Lower lobe of right lung (tissue), 2 donors: ENCODE measurements around the gene PRR29. TPM values are rescaled to one million over a fixed set of nuclear protein-coding genes. Genes with fewer than 3 reads are reported as not detected.

ENCODE experiments used
- ATAC-seq, 2 donors: fragments of 200-7000 bp; cut with Tn5 transposase; one replicate each; pipeline ENCODE4 v1.9.1; 2020 to 2022; ENCODE audit warnings: mild to moderate bottlenecking in 2 of 2, moderate library complexity in 2 of 2
- DNase-seq: peaks from one replicate; pipeline ENCODE4 v3.0.0-alpha.2; 2020
- H3K27ac ChIP-seq: fragments of 200-600 bp; one replicate; pipeline ENCODE4 v1.8.0; 2022
- H3K27me3 ChIP-seq: fragments of 200-600 bp; one replicate; pipeline ENCODE4 v1.8.0; 2022; ENCODE audit warnings: low read depth
- H3K36me3 ChIP-seq: fragments of 200-600 bp; one replicate; pipeline ENCODE4 v1.8.0; 2022; ENCODE audit warnings: mild to moderate bottlenecking
- H3K4me1 ChIP-seq: fragments of 200-600 bp; one replicate; pipeline ENCODE4 v1.8.0; 2022
- H3K4me3 ChIP-seq: fragments of 200-600 bp; one replicate; pipeline ENCODE4 v1.8.0; 2022; ENCODE audit warnings: mild to moderate bottlenecking
- H3K9me3 ChIP-seq: fragments of 200-600 bp; one replicate; pipeline ENCODE4 v1.8.0; 2022
- intact Hi-C: fragments of 100-400 bp; cut with DNase I; formaldehyde crosslinking; loops from one replicate; pipeline ENCODE4 v1.11.0; 2022
- total RNA-seq: library from RNA; stranded (reverse); fragmentation: NEBNext Ultra II Directional; extraction: Animal tissue kit (Norgen Biotek cat#: 25700); gene quantifications from one replicate; pipeline ENCODE4 v1.2.1, GENCODE V29; 2021
- TF ChIP-seq, protein P1 (sequence below): fragments of 200-600 bp; IDR thresholded peaks from one replicate; pipeline ENCODE4 v1.8.0; 2022; ENCODE audit warnings: antibody characterized with exemption, mild to moderate bottlenecking
- donor health status: DM: no; HTN: yes; CAD: no; lungs with severe emphysema.

PRR29 gene
- total RNA-seq, 1 donor from 2014 or later: 11.3 TPM

DNA sequence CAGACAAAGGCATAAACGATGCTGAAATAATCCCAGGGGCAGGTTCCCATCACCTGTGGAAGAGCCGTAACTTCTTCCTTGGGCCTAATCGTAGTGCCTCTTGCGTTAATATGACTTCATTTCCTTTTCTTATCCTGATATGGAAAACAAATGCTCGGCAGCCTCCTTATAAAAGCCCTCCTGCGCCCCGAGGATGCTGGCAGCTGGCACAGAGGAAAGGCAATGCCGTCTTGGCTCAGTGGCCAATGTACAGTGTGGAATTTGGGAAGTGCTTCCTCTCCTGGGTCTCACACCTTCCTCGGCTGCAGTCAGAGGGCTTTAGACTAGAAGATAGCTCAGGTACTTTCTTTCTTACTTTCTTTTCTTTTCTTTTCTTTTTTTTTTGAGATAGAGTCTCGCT, 28.9 kb upstream of the PRR29 start:
- no peak for DNase-seq
- H3K27ac ChIP-seq: no peak overlapping the region
- TF ChIP-seq, protein P1, sequence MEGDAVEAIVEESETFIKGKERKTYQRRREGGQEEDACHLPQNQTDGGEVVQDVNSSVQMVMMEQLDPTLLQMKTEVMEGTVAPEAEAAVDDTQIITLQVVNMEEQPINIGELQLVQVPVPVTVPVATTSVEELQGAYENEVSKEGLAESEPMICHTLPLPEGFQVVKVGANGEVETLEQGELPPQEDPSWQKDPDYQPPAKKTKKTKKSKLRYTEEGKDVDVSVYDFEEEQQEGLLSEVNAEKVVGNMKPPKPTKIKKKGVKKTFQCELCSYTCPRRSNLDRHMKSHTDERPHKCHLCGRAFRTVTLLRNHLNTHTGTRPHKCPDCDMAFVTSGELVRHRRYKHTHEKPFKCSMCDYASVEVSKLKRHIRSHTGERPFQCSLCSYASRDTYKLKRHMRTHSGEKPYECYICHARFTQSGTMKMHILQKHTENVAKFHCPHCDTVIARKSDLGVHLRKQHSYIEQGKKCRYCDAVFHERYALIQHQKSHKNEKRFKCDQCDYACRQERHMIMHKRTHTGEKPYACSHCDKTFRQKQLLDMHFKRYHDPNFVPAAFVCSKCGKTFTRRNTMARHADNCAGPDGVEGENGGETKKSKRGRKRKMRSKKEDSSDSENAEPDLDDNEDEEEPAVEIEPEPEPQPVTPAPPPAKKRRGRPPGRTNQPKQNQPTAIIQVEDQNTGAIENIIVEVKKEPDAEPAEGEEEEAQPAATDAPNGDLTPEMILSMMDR: no peak
- intact Hi-C loops: no loop called here
- H3K9me3 ChIP-seq: no peaks in the 10 kb centered on the region
- no peaks in the 10 kb centered on the region for H3K4me1 ChIP-seq
- H3K27me3 ChIP-seq: no peaks in the 10 kb centered on the region
- no peaks in the 10 kb centered on the region for H3K36me3 ChIP-seq
- no peak for ATAC-seq
- no peak overlapping the region for H3K4me3 ChIP-seq

DNA sequence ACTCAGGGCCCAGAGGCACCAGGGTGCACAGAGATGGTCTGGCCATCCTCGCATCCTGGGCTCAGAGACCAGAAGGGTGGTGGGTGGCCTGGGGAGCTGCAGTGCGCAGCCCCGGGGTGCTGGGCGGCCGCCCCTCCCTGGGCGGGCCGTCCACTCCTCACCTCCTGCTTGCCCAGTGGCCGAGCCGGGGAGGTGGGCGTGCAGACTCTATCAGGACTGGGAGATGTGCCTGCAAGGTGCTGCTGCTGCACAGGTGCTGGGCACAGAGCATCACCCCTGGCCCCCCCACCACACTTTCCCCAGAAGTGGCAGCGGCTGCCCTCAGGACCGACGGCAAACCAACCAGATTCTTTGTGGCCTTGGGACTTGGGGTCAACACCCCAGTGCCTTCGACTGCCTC, 25.4 kb upstream of the PRR29 start, which contains the start of gene SCN4A:
Gene SCN4A, minus strand, starts transcription at position 123 of the 400 bp plus-strand sequence. Its CDS starts 77 bp downstream, at position 46.
- no peak within 1 kb of the TSS for H3K27ac ChIP-seq
- no peaks in the 10 kb centered on the region for H3K9me3 ChIP-seq
- DNase-seq (no peak), ATAC-seq (no peak)
- TF ChIP-seq, protein P1: no peak
- H3K36me3 ChIP-seq: no peaks in the 10 kb centered on the region
- intact Hi-C loops: no loop called here
- H3K4me1 ChIP-seq: no peaks in the 10 kb centered on the region
- H3K4me3 ChIP-seq: no peak within 1 kb of the TSS
- H3K27me3 ChIP-seq: no peaks in the 10 kb centered on the region

DNA sequence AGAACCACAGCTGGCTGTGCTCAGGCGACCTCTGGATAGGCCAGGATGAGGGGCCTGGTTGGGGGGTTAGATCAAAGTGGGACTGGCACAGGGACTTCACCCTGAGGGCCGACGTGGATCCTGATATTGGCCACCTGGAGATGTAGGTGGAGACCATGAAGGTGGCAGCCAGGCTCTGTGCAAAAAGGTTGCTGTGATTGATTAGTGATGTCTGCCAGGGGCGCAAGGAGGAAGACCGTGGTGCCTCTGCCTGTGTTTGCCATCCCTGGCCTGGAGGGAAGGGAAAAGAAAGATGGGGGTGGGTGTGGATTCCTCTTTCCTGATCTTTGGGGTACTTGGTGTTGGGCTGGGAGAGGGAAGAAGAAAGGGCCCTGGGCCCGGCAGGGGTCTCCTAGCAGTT, 24.9 kb upstream of the PRR29 start:
- H3K4me3 ChIP-seq: no peak overlapping the region
- no peaks in the 10 kb centered on the region for H3K9me3 ChIP-seq
- no peaks in the 10 kb centered on the region for H3K4me1 ChIP-seq
- H3K27me3 ChIP-seq: no peaks in the 10 kb centered on the region
- ATAC-seq: no peak
- TF ChIP-seq, protein P1: no peak
- no peak overlapping the region for H3K27ac ChIP-seq
- H3K36me3 ChIP-seq: no peaks in the 10 kb centered on the region
- intact Hi-C loops: no loop called here
- DNase-seq: no peak

DNA sequence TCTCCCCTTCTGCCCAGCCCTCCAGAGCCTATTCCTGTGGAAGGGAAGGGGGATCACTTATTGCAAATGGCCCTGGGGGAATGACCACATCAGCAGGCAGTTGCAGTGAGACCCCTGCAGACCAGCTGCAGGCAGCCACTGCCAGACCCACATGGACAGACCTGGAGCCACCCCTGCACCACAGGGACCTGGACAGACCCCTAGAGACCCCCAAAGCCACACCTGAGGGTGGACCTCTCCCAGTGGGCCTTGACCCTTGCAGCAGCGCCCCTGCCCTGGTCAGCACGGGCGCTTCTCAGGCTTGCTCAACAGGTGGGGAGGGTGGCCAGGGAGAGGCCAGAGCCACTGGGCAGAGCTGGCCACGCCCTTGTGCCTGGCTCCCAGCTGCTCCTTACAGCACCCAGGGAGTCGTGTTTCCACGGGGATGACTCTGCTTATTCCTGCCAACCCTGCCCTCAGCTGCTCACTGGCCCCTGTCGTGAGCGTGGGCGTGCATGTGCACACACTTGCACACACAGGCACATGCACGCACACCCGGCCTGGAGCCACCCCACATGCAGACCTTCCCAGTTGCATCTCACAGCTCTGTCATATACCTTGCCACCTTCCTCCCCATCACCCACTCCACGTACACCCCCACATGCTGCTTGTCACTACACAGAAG, 24.1 kb upstream of the PRR29 start:
- intact Hi-C loops: no loop called here
- ATAC-seq: peak in 1 of 2 donors; percentile 37

DNA sequence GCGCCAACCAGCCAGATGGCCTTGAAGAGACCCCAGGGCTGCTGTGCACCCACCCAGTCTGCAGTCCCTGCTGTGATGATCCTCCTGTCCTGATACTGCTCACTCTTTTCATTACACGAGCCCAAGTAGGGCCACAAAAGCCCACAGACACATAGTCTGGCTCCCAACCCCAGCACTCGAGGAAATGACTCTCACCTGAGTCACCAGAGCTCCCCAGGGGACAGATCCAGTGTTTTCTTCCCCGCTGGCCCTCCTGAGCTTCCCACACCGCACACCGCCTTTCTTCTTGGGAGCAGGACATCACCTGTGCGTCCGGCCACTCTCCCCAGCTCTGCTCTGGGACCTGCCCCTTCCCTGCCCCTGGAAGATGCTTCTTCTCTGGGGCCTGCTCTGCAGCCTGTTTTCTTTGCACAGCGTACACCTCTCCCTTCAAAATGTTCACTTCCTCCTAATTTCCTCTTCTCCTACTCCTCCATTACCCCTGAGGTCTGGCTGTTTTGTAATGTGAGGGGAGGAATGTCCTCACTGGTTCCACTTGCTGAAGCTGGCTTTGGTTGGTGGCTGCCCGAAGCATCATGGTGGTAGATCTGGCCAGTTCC, 23.5 kb upstream of the PRR29 start:
- Histone ChIP-seq H3K27ac (no peak overlapping the region), H3K4me1 (peaks cover 2% of the 10 kb centered on the region), H3K36me3 (no peaks in the 10 kb centered on the region), H3K9me3 (no peaks in the 10 kb centered on the region), H3K27me3 (no peaks in the 10 kb centered on the region), H3K4me3 (no peak overlapping the region)
- ATAC-seq: no peak
- TF ChIP-seq, protein P1: no peak
- DNase-seq: no peak
- intact Hi-C loops: no loop called here

More for the DNA sequence above, 24.1 kb upstream of the PRR29 start:
- Histone ChIP-seq H3K4me3 (no peak overlapping the region), H3K9me3 (no peaks in the 10 kb centered on the region), H3K27me3 (no peaks in the 10 kb centered on the region), H3K27ac (no peak overlapping the region), H3K36me3 (no peaks in the 10 kb centered on the region), H3K4me1 (no peaks in the 10 kb centered on the region)
- no peak for DNase-seq
- TF ChIP-seq, protein P1: no peak
